RPMI8226 (cell line): ENCODE data around the gene TYMS.
A peak's percentile ranks its signal among the peaks of the same experiment; 100 is the strongest.

ENCODE experiments used
- DNase-seq: peaks from one replicate; pipeline ENCODE4 v3.0.0-alpha.2; 2015

The TYMS gene

DNA sequence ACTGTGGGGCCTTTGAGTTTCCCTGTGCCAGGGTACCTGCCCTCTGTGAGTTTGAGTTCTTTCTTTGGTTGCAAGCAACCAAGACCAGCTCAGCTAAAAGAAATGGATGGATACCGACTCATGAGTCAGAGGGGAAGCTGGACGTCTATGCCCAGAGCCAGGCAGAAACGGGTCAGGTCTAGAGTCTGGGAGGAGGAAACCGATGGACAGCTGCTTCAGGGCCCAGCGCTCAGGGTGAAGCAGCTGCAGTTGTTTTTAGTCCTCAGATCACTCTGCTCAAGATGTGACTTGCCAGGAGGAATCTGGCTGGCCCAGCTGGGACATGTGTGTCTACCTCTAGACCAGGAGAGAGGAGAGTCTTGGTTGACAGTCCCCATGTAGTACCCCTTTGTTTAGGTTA lies 10.1 kb upstream of the TYMS start:
- DNase-seq, result no peak

DNA sequence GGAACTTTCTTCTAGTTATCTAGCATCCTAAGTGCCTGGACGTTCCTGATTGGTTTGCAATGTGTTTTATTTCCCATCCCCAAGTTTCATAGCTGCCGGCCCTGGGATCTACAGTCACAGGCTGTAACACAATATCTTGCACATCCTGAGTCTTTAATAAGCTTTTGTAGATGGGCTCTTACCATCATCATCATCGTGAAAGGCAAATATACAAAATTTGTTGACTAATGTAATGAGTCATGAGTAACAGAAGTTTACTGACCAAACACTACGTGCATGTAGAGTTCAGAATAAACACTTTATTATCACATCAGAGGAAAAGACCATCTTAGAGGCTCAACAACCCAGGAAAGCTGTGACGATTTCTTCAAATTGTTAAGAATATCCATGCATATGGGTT lies 8.1 kb upstream of the TYMS start:
- DNase-seq, result no peak

GRCh38 chr18:650428-650858 lies 7.0 kb upstream of the TYMS start:
- DNase-seq, result peak; percentile 84

- no peak for DNase-seq
Measured at GRCh38 chr18:652131-652530, 5.3 kb upstream of the TYMS start.

DNA sequence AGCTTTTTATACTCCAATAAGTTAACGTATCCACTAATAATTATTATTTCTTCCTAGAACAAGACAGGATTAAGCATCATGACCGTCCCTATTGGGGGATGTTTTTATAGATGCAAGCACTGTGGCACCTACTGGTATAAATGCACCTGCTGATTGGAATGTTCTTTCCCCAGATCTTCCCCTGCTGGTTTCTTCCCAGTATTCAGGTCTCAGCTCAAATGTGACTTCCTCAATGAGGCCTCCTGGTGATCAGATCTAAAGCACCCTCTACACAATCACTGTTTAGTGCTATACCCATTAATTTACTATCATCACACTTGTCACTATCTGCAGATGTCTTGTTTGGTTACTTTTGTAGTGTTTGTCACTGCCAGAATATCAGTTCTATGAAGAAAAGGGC lies 3.9 kb upstream of the TYMS start:
- no peak for DNase-seq

DNA sequence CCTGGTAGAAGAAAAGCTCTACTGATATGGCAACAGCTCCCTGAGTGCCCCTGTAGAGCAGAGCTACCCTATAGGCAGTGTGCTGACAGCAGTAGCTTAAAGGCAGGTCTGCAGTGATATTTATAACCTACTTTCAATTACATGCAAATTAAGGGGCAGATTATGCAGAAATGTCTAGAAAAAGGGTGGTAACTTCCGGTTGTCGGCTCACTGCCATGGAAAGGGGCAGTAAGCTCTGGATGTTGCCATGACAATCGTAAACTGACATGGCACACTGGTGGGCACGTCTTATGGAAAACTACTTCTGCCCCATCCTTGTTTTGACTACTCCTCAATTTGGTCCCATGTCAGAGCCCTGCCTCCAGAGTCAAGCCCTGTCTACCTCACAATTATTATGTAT lies 2.9 kb upstream of the TYMS start:
- DNase-seq, result no peak

DNA sequence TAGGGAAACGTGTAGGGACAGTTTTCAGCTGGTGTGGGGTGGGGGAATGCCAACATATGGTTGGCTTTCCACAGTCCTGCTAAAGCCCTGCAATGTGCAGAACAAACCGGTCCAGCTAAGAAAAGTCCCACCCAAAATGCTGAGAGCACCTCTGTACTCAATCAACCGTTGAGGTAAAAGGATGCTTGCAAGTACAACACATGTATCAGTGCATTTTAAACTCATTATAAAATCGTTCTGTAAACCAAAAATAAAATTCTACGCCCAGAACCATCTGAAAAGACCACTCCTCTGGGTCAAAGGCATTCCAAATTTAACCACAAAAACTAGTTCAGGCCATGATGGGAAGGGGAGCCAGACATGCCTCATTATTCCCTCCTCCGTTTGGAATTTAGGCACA lies 2.0 kb upstream of the TYMS start:
- DNase-seq, result no peak

GRCh38 chr18:658001-658946 lies 821 bp downstream of the TYMS start:
- DNase-seq, result peak; percentile 95

- peak; percentile 19 for DNase-seq
Measured at GRCh38 chr18:658947-659533, 1.6 kb downstream of the TYMS start.

DNA sequence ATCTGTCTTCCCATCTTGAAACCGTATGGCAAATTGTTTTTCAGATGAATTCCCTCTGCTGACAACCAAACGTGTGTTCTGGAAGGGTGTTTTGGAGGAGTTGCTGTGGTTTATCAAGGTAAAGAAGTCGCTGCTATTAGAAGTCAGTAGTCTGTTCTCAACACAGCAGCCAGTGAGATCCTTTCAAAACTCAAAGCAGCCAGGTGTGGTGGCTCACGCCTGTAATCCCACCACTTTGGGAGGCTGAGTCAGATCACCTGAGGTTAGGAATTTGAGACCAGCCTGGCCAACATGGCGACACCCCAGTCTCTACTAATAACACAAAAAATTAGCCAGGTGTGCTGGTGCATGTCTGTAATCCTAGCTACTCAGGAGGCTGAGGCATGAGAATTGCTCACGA lies 2.1 kb downstream of the TYMS start:
- no peak for DNase-seq

DNA sequence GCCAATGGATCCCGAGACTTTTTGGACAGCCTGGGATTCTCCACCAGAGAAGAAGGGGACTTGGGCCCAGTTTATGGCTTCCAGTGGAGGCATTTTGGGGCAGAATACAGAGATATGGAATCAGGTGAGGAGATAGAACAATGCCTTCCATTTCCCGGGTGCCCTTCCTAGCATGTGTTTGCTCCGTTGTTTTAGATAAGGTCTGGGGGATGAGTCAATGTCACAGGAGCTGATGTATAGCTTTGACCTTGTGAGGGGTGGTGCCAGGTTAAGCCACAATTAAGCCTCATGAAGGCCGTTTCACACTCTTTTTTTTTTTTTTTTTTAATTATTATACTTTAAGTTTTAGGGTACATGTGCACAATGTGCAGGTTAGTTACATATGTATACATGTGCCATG lies 4.7 kb downstream of the TYMS start:
- no peak for DNase-seq

GRCh38 chr18:666177-666576 lies 8.7 kb downstream of the TYMS start:
- DNase-seq, result peak; percentile 24

- DNase-seq, result no peak
Measured at GRCh38 chr18:666628-667027, 9.2 kb downstream of the TYMS start.

GRCh38 chr18:668260-668659 lies 10.8 kb downstream of the TYMS start:
- no peak for DNase-seq

- DNase-seq, result no peak
Measured at GRCh38 chr18:669077-669476, 11.6 kb downstream of the TYMS start.

DNA sequence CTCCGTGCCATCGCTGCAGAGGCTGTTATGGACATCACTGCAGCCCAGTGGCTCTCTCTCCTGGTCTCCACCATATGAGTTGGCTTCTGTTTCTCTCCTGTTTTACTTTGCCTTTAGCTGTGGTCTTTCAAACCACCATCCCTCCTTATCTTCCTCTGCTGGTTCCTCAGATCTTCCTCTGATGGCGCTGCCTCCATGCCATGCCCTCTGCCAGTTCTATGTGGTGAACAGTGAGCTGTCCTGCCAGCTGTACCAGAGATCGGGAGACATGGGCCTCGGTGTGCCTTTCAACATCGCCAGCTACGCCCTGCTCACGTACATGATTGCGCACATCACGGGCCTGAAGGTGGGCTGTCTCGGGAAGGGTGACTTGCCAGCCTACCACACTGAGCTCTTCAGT lies 13.1 kb downstream of the TYMS start:
- DNase-seq, result no peak

DNA sequence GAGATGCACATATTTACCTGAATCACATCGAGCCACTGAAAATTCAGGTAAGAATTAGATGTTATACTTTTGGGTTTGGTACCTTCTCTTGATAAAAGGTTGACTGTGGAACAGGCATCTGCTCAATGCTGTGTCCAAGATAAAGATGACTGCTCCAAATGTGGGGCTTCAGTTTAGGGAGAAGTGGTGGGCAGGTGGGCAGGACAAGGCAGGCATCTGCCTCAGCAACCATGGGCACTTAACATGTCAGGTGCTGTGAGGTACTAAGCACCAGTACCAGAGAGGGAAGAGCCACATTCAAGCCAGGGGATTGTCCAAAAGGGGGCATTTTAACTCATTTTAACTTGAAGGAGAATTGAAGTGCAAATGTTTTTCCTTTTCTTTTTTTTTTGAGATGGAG lies 14.0 kb downstream of the TYMS start:
- DNase-seq, result no peak

DNA sequence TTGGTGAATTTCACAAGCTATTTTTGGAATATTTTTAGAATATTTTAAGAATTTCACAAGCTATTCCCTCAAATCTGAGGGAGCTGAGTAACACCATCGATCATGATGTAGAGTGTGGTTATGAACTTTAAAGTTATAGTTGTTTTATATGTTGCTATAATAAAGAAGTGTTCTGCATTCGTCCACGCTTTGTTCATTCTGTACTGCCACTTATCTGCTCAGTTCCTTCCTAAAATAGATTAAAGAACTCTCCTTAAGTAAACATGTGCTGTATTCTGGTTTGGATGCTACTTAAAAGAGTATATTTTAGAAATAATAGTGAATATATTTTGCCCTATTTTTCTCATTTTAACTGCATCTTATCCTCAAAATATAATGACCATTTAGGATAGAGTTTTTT lies 15.9 kb downstream of the TYMS start:
- no peak for DNase-seq

- DNase-seq, result no peak
Measured at GRCh38 chr18:673769-674168, 16.3 kb downstream of the TYMS start.

DNA sequence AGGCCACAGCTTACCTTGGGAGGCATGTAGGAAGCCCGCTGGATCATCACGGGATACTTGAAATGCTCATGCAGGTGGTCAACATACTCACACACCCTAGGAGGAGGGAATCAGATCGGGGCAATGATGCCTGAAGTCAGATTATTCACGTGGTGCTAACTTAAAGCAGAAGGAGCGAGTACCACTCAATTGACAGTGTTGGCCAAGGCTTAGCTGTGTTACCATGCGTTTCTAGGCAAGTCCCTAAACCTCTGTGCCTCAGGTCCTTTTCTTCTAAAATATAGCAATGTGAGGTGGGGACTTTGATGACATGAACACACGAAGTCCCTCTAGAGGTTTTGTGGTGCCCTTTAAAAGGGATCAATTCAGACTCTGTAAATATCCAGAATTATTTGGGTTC lies 17.9 kb downstream of the TYMS start:
- DNase-seq, result no peak

DNA sequence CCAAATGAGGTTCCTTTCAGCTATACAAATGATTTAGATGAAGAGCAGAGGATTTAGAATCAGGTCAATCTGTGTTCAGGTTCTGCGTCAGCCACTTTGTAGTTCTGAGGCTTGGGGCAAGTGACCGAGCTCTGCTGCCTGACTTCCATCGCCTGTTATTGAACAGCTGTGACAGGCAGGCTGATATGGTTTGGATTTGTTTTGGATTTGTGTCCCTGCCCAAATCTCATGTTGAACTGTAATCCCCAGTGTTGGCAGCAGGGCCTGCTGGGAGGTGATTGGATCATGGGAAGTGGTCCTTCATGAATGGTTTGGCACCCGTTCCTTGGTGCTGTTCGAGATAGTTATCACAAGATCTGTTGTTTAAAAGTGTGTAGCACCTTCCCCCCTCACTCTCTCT lies 18.6 kb downstream of the TYMS start:
- DNase-seq, result no peak

- DNase-seq, result no peak
Measured at GRCh38 chr18:676736-677135, 19.3 kb downstream of the TYMS start.

DNA sequence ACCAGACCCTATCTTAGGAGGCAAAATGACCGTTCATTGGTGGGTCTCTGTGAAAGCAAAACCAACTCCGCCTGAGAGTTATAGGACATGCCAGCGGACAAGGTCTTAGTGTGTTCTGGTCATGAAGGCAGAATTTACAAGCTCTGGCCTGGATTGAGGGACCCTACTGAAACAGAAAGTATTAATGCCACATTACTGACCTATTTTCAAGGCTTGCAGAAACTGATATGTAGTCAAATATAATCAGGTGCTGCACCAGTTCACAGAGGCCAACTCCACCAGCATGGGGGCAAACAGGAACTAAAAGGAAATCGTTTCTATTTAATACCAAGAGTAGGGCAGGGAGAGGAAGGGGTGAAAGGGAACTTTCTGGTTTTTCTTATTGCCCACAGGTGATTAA lies 19.7 kb downstream of the TYMS start:
- no peak for DNase-seq

DNA sequence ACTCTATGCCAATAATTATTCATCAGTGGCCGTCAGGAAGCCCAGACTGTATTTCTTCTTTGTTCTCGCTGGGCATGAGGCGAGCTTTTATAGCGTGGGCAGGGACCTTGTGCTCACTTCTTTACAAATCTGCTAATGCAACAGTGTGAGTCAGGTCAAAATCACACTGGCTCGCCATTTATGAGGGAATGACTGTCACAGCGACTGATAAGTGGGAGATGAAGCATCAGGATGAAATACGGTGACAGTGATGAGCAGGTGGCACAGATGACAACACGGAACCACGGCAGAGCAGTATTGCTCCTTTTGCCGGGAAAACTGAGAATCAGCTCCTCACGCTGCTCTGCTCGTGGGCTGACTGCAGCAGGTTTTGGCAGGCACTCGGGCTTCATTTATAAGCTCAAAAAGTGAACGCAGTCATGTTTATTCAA lies 20.5 kb downstream of the TYMS start:
- no peak for DNase-seq
